A549 (cell line): Measurements from ENCODE around the gene COPE. TPM values are rescaled to one million over a fixed set of nuclear protein-coding genes. Genes with fewer than 3 reads are reported as not detected.

ENCODE experiments used
- ATAC-seq, 2 experiments: fragments of 200-7000 bp in 1 of 2; fragments of >200 bp in 1 of 2; cut with Nextera tagmentation in 1 of 2; cut with Tn5 transposase in 1 of 2; 3 replicates each; pipeline versions ENCODE4 v1.8.0 to v1.9.1; 2018 to 2020; ENCODE audit warnings: mild to moderate bottlenecking in 1 of 2, moderate library complexity in 1 of 2
- CTCF ChIA-PET: fragments of 300-600 bp; sonication (Branson Sonifier 250); formaldehyde crosslinking; extraction: SDS; loops from one replicate; lab custom pipeline; 2021; ENCODE audit warnings: antibody characterized with exemption, inconsistent platforms; lab: Yijun Ruan, JAX
- POLR2A ChIA-PET: fragments of 350-600 bp; formaldehyde crosslinking; extraction: SDS; loops from one replicate; lab custom pipeline; 2021; ENCODE audit warnings: antibody characterized with exemption, inconsistent platforms; lab: Yijun Ruan, JAX
- DNase-seq, 2 experiments: peaks; one replicate each; pipeline versions ENCODE4 v3.0.0 to v3.0.0-alpha.2; 2011 to 2016; ENCODE audit warnings: low read depth in 1 of 2, low spot score in 1 of 2
- FAIRE-seq: peaks from 2 replicates; lab custom pipeline; 2011; peaks lifted over from hg19 to GRCh38; lab: Jason Lieb, UNC
- H3K27ac ChIP-seq, 2 experiments: fragments of >200 bp; sonication (Bioruptor Twin); formaldehyde crosslinking; 3 replicates each; pipeline ENCODE4 v1.5.1; 2016 to 2017
- H3K4me1 ChIP-seq: fragments of >200 bp; sonication (Bioruptor Twin); formaldehyde crosslinking; 3 replicates; pipeline ENCODE4 v1.6.1; 2016
- H3K4me2 ChIP-seq: fragments of >200 bp; sonication (Bioruptor Twin); formaldehyde crosslinking; 3 replicates; pipeline ENCODE4 v1.6.1; 2016
- H3K4me3 ChIP-seq: fragments of >200 bp; sonication (Bioruptor Twin); formaldehyde crosslinking; 3 replicates; pipeline ENCODE4 v1.5.1; 2016
- H3K9me3 ChIP-seq: fragments of >200 bp; sonication (Bioruptor Twin); formaldehyde crosslinking; 3 replicates; pipeline ENCODE4 v1.6.1; 2016
- ATOH8 ChIP-seq: fragments of 250-450 bp; sonication (Bioruptor Pico); IDR thresholded peaks from 2 replicates; pipeline ENCODE4 v1.5.0; 2020; ENCODE audit warnings: low read depth, mild to moderate bottlenecking, moderate library complexity
- CTCF ChIP-seq: fragments of >200 bp; sonication (Bioruptor Twin); formaldehyde crosslinking; IDR thresholded peaks from 3 replicates; pipeline ENCODE4 v1.5.1; 2016
- FOSL2 ChIP-seq, 2 experiments: fragments of 450-650 bp in 1 of 2; fragments of >200 bp in 1 of 2; sonication (Bioruptor Twin) in 1 of 2; formaldehyde crosslinking; IDR thresholded peaks; 2 replicates each; pipeline versions ENCODE4 v1.5.0 to v1.6.1; 2016 to 2020; ENCODE audit warnings: mild to moderate bottlenecking in 1 of 2, moderate library complexity in 1 of 2
- FOXS1 ChIP-seq: fragments of 250-450 bp; sonication (Bioruptor Pico); IDR thresholded peaks from 2 replicates; pipeline ENCODE4 v1.5.0; 2020; ENCODE audit warnings: mild to moderate bottlenecking, moderate library complexity
- HDAC2 ChIP-seq: fragments of 200-600 bp; sonication (generic); IDR thresholded peaks from 2 replicates; pipeline ENCODE4 v1.6.1; 2016
- HEYL ChIP-seq: fragments of 250-450 bp; sonication (Bioruptor Pico); IDR thresholded peaks from 2 replicates; pipeline ENCODE4 v1.8.0; 2021; ENCODE audit warnings: mild to moderate bottlenecking, moderate library complexity
- HOXA7 ChIP-seq: fragments of 250-450 bp; sonication (Bioruptor Pico); IDR thresholded peaks from 2 replicates; pipeline ENCODE4 v1.5.0; 2020; ENCODE audit warnings: mild to moderate bottlenecking, moderate library complexity
- HOXB13 ChIP-seq: fragments of 250-450 bp; sonication (Bioruptor Pico); IDR thresholded peaks from 2 replicates; pipeline ENCODE4 v1.5.0; 2020; ENCODE audit warnings: low read depth, mild to moderate bottlenecking, moderate library complexity
- HOXB5 ChIP-seq: fragments of 250-450 bp; sonication (Bioruptor Pico); IDR thresholded peaks from 2 replicates; pipeline ENCODE4 v1.5.0; 2020; ENCODE audit warnings: mild to moderate bottlenecking, moderate library complexity
- KDM1A ChIP-seq: fragments of 200-600 bp; sonication (generic); IDR thresholded peaks from 2 replicates; pipeline ENCODE4 v1.6.1; 2016; ENCODE audit warnings: low read depth, mild to moderate bottlenecking
- MAFK ChIP-seq: fragments of 450-650 bp; IDR thresholded peaks from 2 replicates; pipeline ENCODE4 v1.6.1; 2014; ENCODE audit not compliant: partially characterized antibody
- NPAS2 ChIP-seq: fragments of 250-450 bp; sonication (Bioruptor Pico); IDR thresholded peaks from 2 replicates; pipeline ENCODE4 v1.8.0; 2022; ENCODE audit warnings: mild to moderate bottlenecking, moderate library complexity, borderline replicate concordance
- PHF8 ChIP-seq: fragments of 200-600 bp; sonication (generic); IDR thresholded peaks from 2 replicates; pipeline ENCODE4 v1.6.1; 2016; ENCODE audit warnings: low read depth, mild to moderate bottlenecking, antibody characterized with exemption, moderate library complexity, borderline replicate concordance
- POLR2A ChIP-seq: IDR thresholded peaks from 2 replicates; pipeline ENCODE4 v1.6.1; 2012; ENCODE audit warnings: mild to moderate bottlenecking, low read length
- RAD21 ChIP-seq, 2 experiments: fragments of >200 bp in 1 of 2; sonication (Bioruptor Twin) in 1 of 2; formaldehyde crosslinking in 1 of 2; IDR thresholded peaks in 1 of 2; conservative IDR thresholded peaks in 1 of 2; 2 replicates in 1 of 2; 3 replicates in 1 of 2; pipeline ENCODE4 v1.6.1; 2012 to 2018; ENCODE audit warnings: inconsistent platforms in 1 of 2
- RARB ChIP-seq: fragments of 250-450 bp; sonication (Bioruptor Pico); IDR thresholded peaks from 2 replicates; pipeline ENCODE4 v1.8.0; 2021; ENCODE audit warnings: mild to moderate bottlenecking, moderate library complexity
- RCOR1 ChIP-seq: fragments of 150-350 bp; IDR thresholded peaks from 2 replicates; pipeline ENCODE4 v1.6.1; 2014; ENCODE audit warnings: antibody characterized with exemption, low read length, low read depth
- SMC3 ChIP-seq: fragments of >200 bp; sonication (Bioruptor Twin); formaldehyde crosslinking; IDR thresholded peaks from 3 replicates; pipeline ENCODE4 v1.6.1; 2018; ENCODE audit warnings: inconsistent platforms
- SREBF2 ChIP-seq: fragments of 450-650 bp; IDR thresholded peaks from 2 replicates; pipeline ENCODE4 v1.6.1; 2014; ENCODE audit warnings: mild to moderate bottlenecking, moderate library complexity
- TFCP2L1 ChIP-seq: fragments of 250-450 bp; sonication (Bioruptor Pico); IDR thresholded peaks from 2 replicates; pipeline ENCODE4 v1.5.0; 2021; ENCODE audit warnings: mild to moderate bottlenecking
- ZC3H11A ChIP-seq: fragments of 450-650 bp; IDR thresholded peaks from 2 replicates; pipeline ENCODE4 v1.6.1; 2014; ENCODE audit warnings: antibody characterized with exemption, mild to moderate bottlenecking
- ZNF302 ChIP-seq: fragments of 250-450 bp; sonication (Bioruptor Pico); IDR thresholded peaks from 2 replicates; pipeline ENCODE4 v1.9.0; 2021; ENCODE audit warnings: inconsistent platforms, mild to moderate bottlenecking, moderate library complexity
- WGBS: methylation state at CpG from one replicate; pipeline ENCODE4 v1.1.6; 2017; ENCODE audit errors: missing lambda C conversion rate; 5-methylcytosine and 5-hydroxymethylcytosine counted together
- polyA plus RNA-seq, 4 experiments: library from polyadenylated mRNA; depleted of rRNA in 3 of 4; stranded (reverse); fragments of >200 nt; fragmentation: RNase III in 1 of 4; extraction: RNeasy Plus Mini Kit Qiagen cat#74134 plus additional on column Dnase treatment in 1 of 4; gene quantifications; 2 replicates in 3 of 4; 3 replicates in 1 of 4; pipeline ENCODE4 v1.2.3, GENCODE V29; 2011 to 2017
- TF ChIP-seq, protein P1 (sequence below): fragments of 450-650 bp; IDR thresholded peaks from 2 replicates; pipeline ENCODE4 v1.6.1; 2014; ENCODE audit warnings: antibody characterized with exemption
- TF ChIP-seq, protein P2 (sequence below): IDR thresholded peaks from 2 replicates; pipeline ENCODE4 v1.6.1; 2012

The COPE gene
- polyA plus RNA-seq, 2 of the 4 experiments (the other 2 are of a cell fraction) = 94.0 to 114 TPM

DNA sequence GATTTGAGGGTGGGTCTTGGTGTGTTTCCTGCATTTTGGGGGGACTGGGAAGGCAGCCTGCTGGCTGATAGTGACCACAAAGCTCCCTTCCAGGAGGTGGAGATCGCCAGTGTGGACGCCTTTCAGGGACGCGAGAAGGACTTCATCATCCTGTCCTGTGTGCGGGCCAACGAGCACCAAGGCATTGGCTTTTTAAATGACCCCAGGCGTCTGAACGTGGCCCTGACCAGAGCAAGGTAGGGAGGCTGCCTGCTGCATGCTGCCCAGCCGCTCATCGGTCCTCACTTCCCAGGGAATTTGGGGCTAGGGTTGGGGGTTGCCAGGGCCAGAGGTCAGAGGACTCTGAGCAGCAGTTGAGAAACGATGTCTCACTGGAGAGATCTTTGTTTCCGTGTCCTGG is 57.3 kb downstream of the COPE start:
- POLR2A ChIA-PET = interaction anchor here (0.6 kb wide), 1 partner anchor 78 kb away, joined by 3 read pairs; no protein-coding TSS in a partner anchor
- H3K9me3 ChIP-seq = no peaks in the 10 kb centered on the region
- FAIRE-seq = no peak
- CTCF ChIA-PET = interaction anchor here (4.7 kb wide), 1 partner anchor 15 kb away, joined by 43 read pairs; no protein-coding TSS in a partner anchor
- no peaks in the 10 kb centered on the region for H3K4me1 ChIP-seq
- TF ChIP-seq RAD21 (conservative IDR thresholded peaks at IDR 0.05 in 1 of 2, IDR thresholded peaks at IDR 0.05 in 1 of 2) = no peak
- TF ChIP-seq HEYL (CRISPR knock-in tag) = no peak
- TF ChIP-seq NPAS2 (CRISPR knock-in tag) = no peak
- no peak for TF ChIP-seq ATOH8 (CRISPR knock-in tag)
- no peak for TF ChIP-seq ZC3H11A
- no peak for TF ChIP-seq FOXS1 (CRISPR knock-in tag)
- no peak for TF ChIP-seq POLR2A
- TF ChIP-seq SREBF2 = no peak
- no peak for TF ChIP-seq HOXA7
- TF ChIP-seq PHF8 = no peak
- TF ChIP-seq HOXB5 (CRISPR knock-in tag) = no peak
- TF ChIP-seq MAFK = no peak
- TF ChIP-seq KDM1A = no peak
- TF ChIP-seq FOSL2 (IDR thresholded peaks at IDR 0.05) = no peak
- no peak for TF ChIP-seq FOSL2 (CRISPR knock-in tag; IDR thresholded peaks at IDR 0.05)
- ATAC-seq = no peak
- WGBS = 94% methylated on average over 9 of the region's 12 CpGs
- no peak for DNase-seq
- H3K4me3 ChIP-seq = no peak overlapping the region
- no peak overlapping the region for H3K27ac ChIP-seq
- H3K4me2 ChIP-seq = no peak overlapping the region

DNA sequence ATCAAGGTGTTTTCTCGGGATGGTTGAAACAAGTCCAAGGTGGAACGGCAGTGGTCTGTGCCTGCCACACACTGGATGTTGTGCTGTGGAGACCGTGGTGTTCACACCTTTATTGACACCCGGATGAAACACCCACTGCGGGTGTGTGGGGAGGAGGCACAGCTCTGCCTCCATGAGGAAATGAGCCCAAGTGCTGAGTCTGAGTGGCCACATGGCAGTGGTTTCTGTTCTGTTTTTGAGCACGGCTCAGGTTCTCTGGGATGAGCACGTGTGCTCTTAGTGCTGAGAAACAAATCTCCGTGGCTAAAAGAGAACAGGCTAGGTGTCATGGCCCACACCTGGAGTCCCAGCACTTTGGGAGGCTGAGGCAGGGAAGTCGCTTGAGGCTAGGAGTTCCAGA is 58.0 kb downstream of the COPE start:
- Histone ChIP-seq H3K4me3 (no peak overlapping the region), H3K27ac (no peak overlapping the region)
- TF ChIP-seq HOXB13 (CRISPR knock-in tag) (no peak), ZNF302 (CRISPR knock-in tag) (no peak), ATOH8 (CRISPR knock-in tag) (no peak), RCOR1 (no peak), HDAC2 (no peak), TFCP2L1 (CRISPR knock-in tag) (no peak), CTCF (no peak), RARB (no peak), SMC3 (no peak)
- TF ChIP-seq, protein P1, sequence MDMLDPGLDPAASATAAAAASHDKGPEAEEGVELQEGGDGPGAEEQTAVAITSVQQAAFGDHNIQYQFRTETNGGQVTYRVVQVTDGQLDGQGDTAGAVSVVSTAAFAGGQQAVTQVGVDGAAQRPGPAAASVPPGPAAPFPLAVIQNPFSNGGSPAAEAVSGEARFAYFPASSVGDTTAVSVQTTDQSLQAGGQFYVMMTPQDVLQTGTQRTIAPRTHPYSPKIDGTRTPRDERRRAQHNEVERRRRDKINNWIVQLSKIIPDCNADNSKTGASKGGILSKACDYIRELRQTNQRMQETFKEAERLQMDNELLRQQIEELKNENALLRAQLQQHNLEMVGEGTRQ = no peak
- TF ChIP-seq, protein P2, sequence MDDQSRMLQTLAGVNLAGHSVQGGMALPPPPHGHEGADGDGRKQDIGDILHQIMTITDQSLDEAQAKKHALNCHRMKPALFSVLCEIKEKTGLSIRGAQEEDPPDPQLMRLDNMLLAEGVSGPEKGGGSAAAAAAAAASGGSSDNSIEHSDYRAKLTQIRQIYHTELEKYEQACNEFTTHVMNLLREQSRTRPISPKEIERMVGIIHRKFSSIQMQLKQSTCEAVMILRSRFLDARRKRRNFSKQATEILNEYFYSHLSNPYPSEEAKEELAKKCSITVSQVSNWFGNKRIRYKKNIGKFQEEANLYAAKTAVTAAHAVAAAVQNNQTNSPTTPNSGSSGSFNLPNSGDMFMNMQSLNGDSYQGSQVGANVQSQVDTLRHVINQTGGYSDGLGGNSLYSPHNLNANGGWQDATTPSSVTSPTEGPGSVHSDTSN = no peak
- TF ChIP-seq, all 56 proteins: peak for 0
- DNase-seq (no peak), ATAC-seq (no peak), FAIRE-seq (no peak)
- no peak overlapping the region for H3K4me2 ChIP-seq
- ChIA-PET CTCF (interaction anchor here (1.2 to 4.7 kb wide), 3 partner anchors 14 to 410 kb away, joined by 3 to 43 read pairs (median 4); no protein-coding TSS in a partner anchor), POLR2A (no interaction called here)
- H3K4me1 ChIP-seq = no peaks in the 10 kb centered on the region
- H3K9me3 ChIP-seq = no peaks in the 10 kb centered on the region
- 92% methylated on average over 9 of the region's 9 CpGs for WGBS
